GM21447 (cell line): ENCODE results near the gene SLC9A1.

Source experiments
- ATAC-seq: cut with Tn5 transposase; IDR thresholded peaks from one replicate; pipeline ENCODE4 v1.9.1; 2021; ENCODE audit not compliant: unreplicated experiment

The SLC9A1 gene

GRCh38 chr1:27152004-27152828 lies 2.7 kb downstream of the SLC9A1 start:
- ATAC-seq, result no peak

GRCh38 chr1:27150641-27151040 lies 4.3 kb downstream of the SLC9A1 start:
- no peak for ATAC-seq

GRCh38 chr1:27150183-27150582 lies 4.7 kb downstream of the SLC9A1 start:
- no peak for ATAC-seq

GRCh38 chr1:27149762-27150113 lies 5.2 kb downstream of the SLC9A1 start:
- ATAC-seq, result no peak

GRCh38 chr1:27149084-27149761 lies 5.7 kb downstream of the SLC9A1 start:
- ATAC-seq, result no peak

- ATAC-seq, result no peak
Measured at GRCh38 chr1:27148591-27148990, 6.3 kb downstream of the SLC9A1 start.

- ATAC-seq, result no peak
Measured at GRCh38 chr1:27147842-27148518, 6.9 kb downstream of the SLC9A1 start.

GRCh38 chr1:27145934-27146354 lies 9.0 kb downstream of the SLC9A1 start:
- ATAC-seq, result no peak

GRCh38 chr1:27144920-27145661 lies 9.8 kb downstream of the SLC9A1 start:
- ATAC-seq, result no peak

- ATAC-seq, result no peak
Measured at GRCh38 chr1:27144049-27144748, 10.7 kb downstream of the SLC9A1 start.

- ATAC-seq, result no peak
Measured at GRCh38 chr1:27143401-27143800, 11.5 kb downstream of the SLC9A1 start.

GRCh38 chr1:27142464-27142863 lies 12.5 kb downstream of the SLC9A1 start:
- no peak for ATAC-seq

GRCh38 chr1:27141266-27142003 lies 13.5 kb downstream of the SLC9A1 start:
- ATAC-seq, result no peak

GRCh38 chr1:27139980-27140379 lies 14.9 kb downstream of the SLC9A1 start:
- no peak for ATAC-seq

GRCh38 chr1:27138927-27139326 lies 16.0 kb downstream of the SLC9A1 start:
- ATAC-seq, result no peak

- ATAC-seq, result no peak
Measured at GRCh38 chr1:27138368-27138767, 16.6 kb downstream of the SLC9A1 start.

GRCh38 chr1:27137544-27138075 lies 17.3 kb downstream of the SLC9A1 start:
- no peak for ATAC-seq

GRCh38 chr1:27136998-27137542 lies 17.9 kb downstream of the SLC9A1 start:
- ATAC-seq, result no peak

GRCh38 chr1:27136236-27136551 lies 18.7 kb downstream of the SLC9A1 start:
- no peak for ATAC-seq
